Fibroblast of the conjunctiva (primary cell): ENCODE results near the gene NAPG.
A peak's percentile ranks its signal among the peaks of the same experiment; 100 is the strongest.
"Not testable (repeated sequence)": the region's sequence is repeated elsewhere in the genome, so short reads cannot be mapped to it uniquely, and the experiment has no call there.

Experiments used
- DNase-seq: peaks from one replicate; pipeline ENCODE4 v3.0.0-alpha.2; 2010; ENCODE audit warnings: low read depth

Gene NAPG

DNA sequence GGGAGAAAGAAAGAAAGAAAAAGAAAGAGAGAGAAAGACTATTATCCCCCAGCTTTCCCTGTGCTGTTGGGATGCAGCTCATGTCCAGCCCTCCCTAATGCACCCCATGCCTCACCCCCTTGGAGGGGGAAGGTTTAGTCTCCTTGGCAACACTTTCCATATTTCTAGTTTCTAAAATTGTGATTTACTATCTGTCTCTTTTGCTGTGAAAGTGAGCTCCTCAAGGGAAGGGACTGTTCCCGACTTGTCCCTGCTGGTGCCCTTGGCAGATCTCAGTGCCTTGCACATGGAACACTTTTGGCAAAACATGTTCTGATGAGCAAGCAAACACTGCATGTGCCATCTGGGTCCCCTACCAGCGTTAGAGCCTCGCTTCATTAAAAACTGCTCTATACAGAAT, 11.7 kb upstream of the NAPG start:
- DNase-seq, result no peak

DNA sequence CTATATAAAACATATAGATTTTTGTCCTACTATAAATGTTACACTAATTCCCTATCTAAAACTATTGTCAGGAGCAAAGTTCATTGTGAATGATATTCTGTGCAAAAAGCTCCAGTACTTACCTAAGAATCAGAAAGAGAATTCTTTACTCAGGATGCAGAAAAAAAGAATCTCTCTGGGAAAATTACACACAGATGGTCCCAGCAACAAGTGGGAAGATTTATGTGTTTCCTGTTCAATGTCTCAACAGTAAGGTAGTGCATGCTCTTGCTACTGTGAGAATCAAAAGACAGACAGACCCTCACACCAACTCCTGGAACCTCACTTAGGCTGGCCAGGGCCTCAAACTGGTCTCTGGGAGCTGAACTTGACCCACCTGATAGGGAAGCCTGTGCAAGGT, 11.2 kb upstream of the NAPG start:
- no peak for DNase-seq

DNA sequence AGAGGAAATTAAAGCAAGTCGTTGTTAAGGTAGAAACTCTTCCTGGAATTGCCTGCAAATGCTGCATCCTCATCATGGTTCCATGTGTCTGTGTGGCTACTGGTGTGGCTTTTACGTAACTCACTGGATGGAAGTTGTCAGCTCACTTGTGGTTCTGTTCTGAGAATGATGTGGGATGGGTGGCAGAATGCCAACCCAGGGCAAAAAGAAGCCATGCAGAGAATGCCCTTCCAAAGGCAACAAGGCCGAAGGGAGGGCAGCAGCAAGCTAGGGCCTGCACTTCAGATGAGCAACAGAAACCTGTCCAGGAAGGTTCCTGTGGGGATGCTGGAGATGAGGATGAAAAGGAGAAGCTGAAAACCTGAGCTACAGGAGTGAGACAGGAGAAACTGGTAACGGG, 10.4 kb upstream of the NAPG start:
- no peak for DNase-seq

GRCh38 chr18:10516078-10516477, 9.7 kb upstream of the NAPG start:
- no peak for DNase-seq

DNA sequence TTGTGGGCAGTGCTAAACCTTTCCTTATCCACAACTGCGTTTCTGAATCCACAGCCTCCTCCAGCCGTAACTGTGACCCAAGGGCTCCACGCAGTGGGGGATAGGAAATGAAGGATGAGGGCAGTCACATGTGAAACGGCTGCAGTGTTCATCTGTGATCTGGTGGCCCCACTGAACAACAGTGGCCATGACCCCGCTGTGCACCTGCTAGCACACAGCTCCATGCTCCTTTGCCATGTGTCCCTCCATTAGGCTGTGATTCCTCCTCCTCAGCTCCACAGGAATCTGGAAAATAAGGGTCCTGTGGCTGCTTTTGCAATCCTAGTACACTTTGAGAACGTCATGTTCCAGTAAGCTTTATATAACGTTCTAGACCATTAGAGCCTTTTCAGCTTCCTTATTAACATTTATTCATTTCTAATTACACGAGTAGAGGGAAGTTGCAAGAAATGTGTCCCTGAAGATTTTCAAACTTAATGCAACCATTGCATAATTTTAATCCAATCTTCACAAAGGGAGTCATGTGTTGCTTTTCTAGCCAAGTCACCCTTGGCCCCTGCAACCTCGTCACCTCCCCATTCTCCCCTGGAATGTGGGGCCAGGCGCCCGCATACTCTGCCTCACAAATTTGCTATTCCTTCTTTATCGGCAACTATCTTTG, 7.1 kb upstream of the NAPG start:
- DNase-seq, result no peak

- DNase-seq, result no peak
Measured at GRCh38 chr18:10519366-10519765, 6.5 kb upstream of the NAPG start.

GRCh38 chr18:10519999-10520935, 5.6 kb upstream of the NAPG start:
- peak; percentile 94 for DNase-seq

- no peak for DNase-seq
Measured at GRCh38 chr18:10521566-10521965, 4.3 kb upstream of the NAPG start.

DNA sequence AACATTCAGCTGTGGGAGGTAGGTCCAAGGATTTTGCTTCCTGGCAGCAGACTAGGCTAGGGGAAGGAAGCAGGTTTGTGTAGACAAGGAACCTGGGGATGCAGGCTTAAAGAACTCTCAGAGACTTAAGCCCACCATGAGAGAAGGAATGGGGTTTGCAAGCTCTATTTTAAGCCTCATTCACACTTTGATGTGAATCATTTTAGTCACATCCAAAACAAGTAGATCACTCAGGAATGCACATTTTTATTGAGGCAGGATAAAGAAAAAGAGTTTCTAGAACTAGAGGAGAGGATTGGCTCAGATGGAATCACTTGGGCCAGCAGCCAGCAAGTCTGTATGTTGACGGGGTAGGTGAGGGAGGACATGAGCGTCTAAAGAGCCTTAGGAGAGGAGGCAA, 3.3 kb upstream of the NAPG start:
- no peak for DNase-seq

DNA sequence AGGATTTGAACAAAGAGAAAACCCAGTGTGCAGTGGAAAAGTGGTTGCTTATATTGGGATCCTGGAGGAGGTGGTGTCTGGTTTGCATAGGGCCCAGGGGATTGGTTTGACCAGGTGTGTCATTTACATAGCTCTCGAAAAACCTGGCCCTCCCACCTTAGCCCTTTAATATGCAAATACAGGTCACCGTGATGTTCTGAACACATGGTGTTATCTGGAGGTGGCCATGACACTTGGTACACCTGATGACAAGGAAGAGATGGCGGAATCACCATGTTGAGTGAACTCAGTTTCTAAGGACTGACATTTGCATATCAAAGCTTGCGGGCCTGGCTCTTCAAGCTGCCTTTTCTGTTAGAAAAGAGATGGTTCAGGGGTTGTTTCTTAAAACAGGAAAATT, 2.3 kb upstream of the NAPG start:
- DNase-seq, result no peak

DNA sequence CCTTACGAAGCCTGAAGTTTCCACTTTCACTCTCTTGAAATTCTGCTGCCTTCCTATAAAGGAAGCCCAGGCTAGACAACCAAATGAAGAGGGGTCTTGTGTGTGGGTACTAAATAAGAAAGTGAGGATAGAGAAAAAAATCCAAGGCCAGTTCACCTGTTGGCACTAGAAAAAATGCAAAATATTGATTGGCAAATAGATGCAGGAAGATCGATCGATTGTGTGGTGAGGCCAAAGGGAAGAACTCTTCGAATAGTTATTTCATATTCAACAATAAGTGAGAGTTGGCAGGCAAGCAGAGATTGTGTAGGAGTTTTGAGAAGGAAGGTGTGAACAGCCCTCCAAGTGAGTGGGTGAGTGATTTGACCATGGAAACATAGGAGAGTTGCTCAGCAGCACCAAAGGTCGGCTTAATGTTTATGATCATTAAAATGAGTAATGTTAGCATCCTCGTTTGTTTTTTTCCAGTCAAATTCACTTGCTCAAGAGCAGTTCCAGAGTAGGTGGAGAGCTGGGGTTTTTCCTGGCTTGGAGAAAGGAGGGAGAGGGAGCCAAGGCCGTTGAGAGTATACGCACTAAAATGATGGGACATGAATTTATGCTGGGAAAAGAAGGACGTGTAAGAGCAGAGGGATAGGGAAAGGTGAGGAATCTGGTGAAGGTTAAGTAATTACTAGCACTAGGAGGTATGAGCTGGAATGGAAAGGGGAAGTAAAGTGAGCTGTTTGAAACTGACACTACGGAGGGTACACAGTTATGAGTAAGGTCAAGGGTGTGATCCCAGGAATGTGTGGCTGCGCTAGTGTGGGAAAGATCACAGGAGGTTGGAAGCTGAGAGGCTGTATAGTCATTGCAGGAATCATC, 1.1 kb upstream of the NAPG start:
- no peak for DNase-seq

- DNase-seq, result no peak
Measured at GRCh38 chr18:10525371-10525691, 496 bp upstream of the NAPG start.

- no peak for DNase-seq
Measured at GRCh38 chr18:10526561-10526949, 728 bp downstream of the NAPG start.

DNA sequence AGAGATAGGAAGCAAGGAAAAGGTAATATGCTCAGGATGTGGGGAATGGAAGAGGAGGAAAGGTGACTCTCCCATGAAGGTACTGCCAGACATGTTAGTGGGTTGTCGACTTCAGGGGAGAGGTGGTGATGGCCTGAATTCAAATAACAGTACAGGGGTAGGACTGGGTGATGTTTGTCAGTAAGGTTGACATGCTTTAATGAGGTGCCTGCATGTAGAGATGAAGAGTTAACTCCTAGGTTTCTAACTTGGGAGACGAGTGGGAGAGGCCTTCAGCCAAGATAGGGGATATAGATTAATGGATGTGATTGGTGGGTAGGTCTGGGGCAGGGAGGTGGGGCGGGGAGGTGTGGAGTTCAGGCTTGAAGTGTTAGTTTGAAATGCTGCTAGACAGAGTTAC, 2.6 kb downstream of the NAPG start:
- DNase-seq, result no peak

DNA sequence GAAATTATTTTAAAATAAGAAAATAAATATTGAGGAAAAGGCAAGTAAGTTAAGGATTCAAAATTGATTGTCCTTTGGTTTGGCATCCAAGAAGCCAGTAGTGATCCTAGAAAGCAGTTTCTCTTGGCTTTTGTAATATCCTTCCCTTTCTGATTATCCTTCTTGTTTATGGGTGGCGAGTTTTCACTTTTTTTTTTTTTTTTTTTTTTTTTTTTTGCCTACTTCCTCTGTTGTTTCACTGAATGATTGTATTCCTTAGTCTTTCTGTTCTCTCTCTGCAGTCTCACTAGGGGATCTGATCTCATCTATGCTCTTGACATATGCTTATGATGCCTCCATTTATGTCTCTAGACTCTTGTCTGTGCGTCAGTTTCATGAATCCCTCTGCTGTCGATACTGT, 4.2 kb downstream of the NAPG start:
- no peak for DNase-seq

GRCh38 chr18:10530852-10531251, 5.0 kb downstream of the NAPG start:
- peak; percentile 9 for DNase-seq

- DNase-seq, result no peak
Measured at GRCh38 chr18:10533111-10533510, 7.3 kb downstream of the NAPG start.

- no peak for DNase-seq
Measured at GRCh38 chr18:10536280-10536679, 10.5 kb downstream of the NAPG start.

- DNase-seq, result no peak
Measured at GRCh38 chr18:10537765-10538164, 11.9 kb downstream of the NAPG start.

DNA sequence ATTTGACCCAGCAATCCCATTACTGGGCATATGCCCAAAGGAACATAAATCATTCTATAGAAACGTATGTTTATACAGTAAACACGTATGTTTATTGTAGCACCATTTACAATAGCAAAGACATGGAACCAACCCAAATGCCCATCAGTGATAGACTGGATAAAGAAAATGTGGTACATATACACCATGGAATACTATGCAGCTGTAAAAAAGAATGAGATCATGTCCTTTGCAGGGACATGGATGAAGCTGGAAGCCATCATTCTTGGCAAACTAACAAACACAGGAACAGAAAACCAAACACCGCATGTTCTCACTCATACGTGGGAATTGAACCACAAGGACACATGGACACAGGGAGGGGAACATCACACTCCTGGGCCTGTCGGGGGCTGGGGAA, 13.3 kb downstream of the NAPG start:
- DNase-seq, result not testable (repeated sequence)

- no peak for DNase-seq
Measured at GRCh38 chr18:10543277-10543676, 17.4 kb downstream of the NAPG start.

- no peak for DNase-seq
Measured at GRCh38 chr18:10544093-10544748, 18.4 kb downstream of the NAPG start.
